CD4-positive, alpha-beta T cell treated with Interleukin-12 subunit alpha and Interleukin-12 subunit beta, for 1 hour (primary cell): ENCODE results near the gene BEST4.
A peak's percentile ranks its signal among the peaks of the same experiment; 100 is the strongest.
"Not testable (repeated sequence)": the region's sequence is repeated elsewhere in the genome, so short reads cannot be mapped to it uniquely, and the experiment has no call there.

Experiments
- DNase-seq: peaks from one replicate; pipeline ENCODE4 v3.0.0-alpha.2; 2020

The BEST4 gene

DNA sequence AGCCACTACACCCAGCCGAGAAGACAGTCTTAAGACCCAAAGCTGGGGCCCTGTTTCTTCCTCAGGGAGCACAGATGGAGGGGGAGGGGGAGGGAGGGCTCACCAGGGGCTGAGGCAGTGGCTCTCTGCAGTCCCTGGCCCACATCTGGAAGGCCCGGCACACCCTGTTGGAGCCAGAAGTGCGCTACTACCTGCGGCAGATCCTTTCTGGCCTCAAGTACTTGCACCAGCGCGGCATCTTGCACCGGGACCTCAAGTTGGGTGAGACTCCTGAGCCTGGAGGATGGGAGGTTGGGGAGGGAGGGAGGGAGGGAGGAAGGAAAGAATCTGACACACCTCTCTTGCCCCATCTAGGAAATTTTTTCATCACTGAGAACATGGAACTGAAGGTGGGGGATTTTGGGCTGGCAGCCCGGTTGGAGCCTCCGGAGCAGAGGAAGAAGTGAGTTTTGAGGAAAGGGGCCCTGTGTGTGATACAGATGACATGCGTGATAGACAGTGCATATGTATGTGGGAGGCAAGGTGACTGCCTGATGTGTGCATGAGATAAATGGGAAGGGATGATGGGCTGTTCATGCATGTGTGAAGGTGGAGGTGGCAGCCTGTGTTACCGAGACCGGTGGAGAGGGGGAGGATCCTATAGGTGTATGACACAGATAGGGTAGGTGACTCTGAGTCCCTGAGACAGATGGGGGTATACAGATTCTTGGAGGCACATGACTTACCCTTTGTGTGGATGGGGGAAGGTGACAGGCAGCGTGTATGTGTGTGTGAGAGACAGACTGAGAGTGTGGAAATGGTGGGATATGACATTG is 13.7 kb upstream of the BEST4 start:
- peak; percentile 54 for DNase-seq

DNA sequence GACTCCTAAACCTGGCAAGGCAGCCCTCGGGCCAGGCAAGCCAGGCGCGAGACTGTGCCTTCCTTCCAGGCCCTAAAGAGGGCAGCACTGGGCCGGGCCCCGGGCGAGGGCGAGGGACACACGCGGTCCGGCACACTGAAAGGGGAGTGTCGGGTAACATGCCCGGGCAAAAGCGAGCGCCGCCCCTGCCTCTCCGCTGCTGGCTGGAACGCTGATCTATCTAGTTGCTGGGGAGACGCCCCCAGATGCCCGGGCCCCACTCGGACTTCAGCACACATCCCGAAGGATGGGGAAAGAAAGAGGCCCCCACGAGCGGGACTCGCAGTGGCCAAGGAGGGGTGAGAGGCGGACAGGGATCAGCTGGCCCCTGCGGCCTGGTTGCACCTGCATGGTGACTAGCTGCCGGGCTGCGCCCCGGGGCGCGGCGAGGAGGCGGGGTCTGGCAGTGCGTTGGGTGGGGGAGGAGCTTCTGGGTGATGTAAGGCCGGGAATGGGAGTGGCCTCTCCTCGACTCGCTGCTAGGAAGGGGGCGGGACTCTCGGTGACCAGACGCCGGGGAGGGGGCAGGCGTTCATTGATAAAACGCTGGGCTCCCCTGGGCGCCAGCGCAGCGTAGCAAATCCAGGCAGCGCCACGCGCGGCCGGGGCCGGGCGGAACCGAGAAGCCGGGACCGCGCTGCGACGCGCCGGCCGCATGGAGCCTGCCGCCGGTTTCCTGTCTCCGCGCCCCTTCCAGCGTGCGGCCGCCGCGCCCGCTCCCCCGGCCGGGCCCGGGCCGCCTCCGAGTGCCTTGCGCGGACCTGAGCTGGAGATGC is 12.0 kb upstream of the BEST4 start, which contains the start of gene PLK3:
TSS of gene PLK3 (plus strand) at position 608 of the 815 bp plus-strand sequence. CDS start at position 695, 87 bp downstream.
- peak; percentile 99 for DNase-seq

DNA sequence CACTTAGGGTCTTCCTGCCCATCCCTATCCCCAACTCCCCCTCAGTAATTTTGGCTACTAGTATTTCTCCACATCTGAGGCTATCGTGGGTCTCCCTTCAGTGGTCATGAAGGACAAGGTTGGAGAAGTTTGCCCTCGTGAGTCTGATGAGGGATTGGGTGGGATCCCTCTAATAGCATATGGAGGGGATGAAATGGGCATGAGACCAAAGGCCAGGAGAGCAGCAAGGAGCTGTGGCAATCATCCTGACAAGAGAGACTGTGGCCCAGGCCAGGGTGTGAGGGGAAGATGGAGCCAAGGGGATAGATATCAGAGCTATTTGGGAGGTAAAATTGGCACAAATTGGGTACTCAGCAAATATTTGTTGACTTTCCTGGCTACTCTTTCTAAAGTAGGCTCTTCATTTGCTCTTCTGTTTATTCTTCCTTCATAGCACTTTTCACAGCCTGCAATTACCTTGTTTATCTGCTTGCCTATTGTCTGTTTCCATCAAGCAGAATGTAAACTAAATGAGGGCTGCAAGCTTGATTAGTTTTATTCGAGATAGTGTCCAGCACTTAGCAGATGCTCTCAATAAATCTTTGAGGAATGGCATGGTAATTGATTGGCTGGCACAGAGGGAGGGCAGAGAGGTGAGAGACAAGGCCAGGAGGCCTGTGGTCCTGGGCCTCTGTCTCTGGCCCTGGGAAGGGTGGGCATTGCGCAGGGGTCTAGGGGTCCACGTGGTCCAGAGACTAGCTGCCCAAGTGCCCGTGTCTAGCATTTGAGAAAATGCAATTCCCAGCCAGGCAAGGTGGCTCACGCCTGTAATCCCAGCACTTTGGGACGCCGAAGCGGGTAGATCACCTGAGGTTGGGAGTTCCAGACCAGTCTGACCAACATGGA is 10.8 kb upstream of the BEST4 start:
- no peak for DNase-seq

DNA sequence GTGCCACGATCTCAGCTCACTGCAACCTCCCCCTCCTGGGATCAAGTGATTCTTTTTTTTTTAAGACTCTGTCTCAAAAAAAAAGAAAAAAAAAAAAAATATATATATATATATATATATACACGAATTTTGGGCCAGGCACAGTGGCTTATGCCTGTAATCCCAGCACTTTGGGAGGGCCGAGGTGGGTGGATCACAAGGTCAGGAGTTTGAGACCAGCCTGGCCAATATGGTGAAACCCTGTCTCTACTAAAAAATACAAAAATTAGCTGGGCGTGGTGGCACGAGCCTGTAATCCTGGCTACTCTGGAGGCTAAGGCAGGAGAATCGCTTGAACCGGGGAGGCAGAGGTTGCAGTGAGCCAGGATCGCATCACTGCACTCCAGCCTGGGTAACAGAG is 9.9 kb upstream of the BEST4 start:
- DNase-seq = not testable (repeated sequence)

DNA sequence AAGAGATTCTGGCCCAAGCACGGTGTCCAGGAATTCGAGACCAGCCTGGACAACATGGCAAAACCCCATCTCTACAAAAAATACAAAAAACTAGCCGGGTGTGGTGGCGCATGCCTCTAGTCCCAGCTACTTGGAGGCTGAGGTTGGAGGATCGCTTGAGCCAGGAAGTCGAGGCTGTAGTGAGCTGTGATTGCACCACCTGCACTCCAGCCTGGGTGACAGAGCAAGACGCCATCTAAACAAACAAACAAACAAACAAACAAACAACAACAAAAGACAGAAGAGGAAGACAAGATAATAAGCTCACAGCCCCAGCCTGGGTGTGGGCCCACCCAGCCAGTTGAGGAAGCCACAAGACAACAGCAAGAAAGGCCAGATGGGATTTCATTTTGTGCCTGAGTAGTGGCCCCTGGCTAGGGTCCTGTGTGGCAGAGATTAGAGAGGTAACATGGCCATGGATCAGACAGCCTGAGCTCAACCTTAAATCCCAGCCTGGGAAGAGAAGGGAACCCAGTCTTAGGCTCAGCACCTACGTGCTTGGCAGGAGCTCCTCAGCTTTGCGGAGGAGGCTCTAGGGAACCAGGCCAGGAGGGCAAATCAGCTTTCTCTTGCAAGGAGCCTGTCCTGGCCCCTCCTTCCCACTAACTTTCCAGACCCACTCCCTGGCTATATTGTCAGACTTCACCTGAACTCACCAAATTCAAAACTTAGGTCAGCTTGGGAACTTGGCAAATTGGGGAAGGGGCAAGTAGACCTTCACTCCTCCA is 4.9 kb upstream of the BEST4 start:
- no peak for DNase-seq

DNA sequence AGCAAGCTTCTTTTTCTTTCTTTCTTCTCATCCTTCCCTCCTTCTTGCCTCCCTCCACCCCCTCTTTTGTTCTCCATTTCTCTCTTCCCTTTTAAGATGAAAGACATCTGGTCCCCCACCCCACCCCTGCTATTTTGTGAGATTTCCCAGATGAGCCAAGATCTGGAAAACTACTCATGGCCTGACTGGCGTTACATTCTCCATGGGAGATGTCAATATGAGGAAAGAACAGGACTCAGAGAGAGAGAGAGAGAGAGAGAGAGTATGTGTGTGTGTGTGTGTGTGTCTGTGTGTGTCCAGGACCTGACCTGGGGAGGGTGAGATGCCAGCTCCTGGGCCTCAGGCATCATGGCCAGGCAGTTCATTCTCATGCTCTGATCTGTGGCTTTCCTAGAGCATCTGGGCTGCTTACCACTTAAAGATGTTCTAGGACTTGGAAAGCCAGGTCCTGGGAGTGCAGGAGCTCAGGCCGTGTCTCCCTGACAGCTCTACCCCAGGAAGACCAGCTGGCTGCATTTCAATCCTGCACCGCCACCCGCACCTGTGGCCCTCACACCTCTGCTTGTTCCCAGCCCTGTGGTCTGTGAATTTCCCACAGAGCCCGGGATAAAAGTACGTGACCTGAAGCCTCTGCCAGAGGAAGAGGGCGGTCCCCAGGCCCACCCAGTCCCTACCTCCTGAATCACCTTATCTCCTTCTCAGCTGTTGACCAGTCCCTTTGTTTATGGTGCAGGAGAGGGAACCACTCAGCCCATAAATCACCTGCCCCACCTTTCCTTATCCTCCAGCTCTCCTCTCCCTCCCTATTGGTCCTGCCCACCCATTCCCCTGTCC is 3.2 kb upstream of the BEST4 start:
- no peak for DNase-seq

DNA sequence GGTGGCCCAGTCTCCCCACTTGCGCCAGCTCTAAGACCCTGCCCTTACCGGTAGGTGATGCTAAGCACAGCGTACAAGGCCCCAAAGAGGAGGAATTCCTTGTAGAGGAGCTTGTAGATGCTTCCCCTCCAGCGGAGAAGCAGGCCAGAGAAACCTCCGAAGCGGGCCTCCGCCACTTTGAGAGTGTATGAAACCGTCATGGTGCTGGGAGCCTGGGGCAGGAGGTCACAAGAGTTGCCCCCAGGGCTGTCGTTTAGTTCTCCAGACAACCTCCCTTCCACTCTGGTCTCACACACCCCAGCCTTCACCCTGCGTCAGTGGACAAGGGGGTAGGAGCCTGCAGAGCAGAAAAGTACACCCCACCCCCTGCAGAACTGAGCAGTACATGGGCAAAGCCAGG is 464 bp downstream of the BEST4 start:
- no peak for DNase-seq

DNA sequence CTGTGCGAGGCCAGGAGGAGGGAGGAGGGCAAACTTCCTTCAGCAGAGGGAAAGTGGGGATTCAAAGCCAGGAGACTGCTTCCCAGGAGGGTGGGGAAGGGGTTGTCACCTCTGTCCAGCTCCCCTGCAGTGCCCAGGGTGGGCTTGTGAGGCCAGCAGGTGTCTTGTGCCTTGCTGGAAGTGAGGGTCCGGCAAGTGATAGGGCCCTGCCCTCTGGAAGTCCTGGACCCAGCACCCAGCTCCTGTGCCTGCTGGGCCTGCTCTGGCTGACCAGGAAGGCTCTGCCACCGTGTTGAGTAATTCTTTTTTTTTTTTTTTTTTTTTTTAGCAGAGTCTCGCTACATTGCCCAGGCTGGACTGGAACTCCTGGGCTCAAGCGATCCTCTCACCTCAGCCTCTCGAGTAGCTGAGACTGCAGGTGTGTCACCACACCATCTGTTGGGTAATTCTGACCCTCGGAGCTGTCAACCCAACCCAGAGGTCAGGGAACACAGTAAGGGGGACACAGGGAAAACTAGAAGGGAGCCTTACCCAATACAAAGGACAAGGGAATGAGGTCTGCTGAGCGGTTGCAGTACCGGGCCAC is 1.0 kb downstream of the BEST4 start:
- no peak for DNase-seq

DNA sequence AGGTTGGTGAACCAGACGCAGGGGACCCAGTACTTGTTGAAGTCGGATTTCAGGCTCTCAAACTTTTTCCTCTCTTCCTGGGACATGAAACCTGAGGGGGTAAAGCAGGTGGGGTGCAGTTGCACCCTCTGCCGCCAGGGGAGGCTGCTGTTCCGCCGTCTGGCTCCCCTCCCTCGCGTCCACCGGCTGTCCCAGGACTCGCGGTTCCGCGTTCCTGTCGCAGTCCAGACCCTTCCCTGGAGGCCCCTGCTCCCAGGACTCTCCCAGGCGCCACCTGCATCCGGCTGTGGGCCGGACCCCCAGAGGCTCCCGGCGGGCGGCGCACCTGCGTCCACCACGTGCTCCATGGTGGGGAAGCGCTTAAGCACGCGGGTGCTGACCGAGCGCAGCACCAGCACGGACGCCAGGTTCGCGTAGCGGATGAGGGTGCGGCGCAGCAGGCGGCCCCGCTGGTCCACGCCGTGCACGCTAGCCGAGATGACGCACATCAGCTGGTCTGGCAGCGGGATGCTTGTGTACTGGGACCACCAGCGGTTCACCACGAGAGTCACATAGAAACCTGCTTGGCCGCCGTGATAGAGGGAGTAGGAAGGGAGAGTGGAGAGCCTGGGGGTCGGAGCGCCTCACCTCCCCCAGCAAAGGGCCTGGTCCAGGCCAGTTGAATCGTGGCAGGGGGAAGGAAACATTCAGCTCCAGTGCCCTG is 1.7 kb downstream of the BEST4 start:
- DNase-seq = peak; percentile 83

DNA sequence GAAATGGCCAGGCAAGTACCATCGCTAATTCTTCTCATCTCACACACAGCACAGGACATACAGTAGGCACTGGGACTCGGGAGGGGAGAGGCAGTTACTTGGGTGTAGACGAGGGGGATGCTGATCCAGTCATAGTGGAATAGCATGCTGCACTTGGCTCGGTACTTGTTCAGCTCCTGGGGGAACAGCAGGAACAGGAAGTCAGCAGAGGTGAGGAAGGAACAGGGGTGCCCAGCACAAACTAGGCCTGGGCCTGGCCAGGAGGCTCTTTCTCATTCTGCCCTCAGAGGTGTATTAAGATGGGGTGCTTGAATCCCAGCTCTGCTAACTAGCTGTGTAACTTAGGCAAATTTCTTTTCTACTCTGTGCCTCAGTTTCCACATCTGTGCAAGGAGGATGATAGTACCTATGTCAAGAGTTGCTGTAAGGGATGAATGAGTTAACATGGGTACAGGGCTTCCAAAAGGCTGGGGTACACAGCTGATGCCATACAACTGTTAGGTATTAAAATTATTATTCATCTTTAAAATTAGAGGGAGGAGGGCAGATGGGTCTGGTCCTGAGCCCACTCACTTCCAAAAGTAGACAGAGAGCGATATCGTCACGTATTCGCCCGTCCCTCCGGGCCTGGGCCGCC is 2.4 kb downstream of the BEST4 start:
- DNase-seq = no peak

DNA sequence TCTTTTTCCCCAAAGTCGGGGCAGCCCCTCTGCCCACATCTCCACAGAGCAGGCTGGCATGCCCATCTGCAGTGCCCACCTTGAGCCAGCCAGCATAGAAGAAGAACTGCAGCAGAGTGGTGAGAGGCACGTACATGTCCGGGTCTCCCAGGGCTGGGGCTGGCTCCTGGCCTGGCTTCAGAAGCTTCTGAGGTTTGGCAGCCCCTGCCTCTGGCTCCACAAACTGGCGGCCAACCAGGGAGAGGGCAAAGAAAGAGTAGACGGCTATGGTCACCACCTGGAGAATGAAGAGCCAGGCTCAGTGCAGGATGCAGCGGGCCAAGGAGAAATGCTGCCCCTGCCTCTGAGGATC is 3.0 kb downstream of the BEST4 start:
- DNase-seq = no peak

DNA sequence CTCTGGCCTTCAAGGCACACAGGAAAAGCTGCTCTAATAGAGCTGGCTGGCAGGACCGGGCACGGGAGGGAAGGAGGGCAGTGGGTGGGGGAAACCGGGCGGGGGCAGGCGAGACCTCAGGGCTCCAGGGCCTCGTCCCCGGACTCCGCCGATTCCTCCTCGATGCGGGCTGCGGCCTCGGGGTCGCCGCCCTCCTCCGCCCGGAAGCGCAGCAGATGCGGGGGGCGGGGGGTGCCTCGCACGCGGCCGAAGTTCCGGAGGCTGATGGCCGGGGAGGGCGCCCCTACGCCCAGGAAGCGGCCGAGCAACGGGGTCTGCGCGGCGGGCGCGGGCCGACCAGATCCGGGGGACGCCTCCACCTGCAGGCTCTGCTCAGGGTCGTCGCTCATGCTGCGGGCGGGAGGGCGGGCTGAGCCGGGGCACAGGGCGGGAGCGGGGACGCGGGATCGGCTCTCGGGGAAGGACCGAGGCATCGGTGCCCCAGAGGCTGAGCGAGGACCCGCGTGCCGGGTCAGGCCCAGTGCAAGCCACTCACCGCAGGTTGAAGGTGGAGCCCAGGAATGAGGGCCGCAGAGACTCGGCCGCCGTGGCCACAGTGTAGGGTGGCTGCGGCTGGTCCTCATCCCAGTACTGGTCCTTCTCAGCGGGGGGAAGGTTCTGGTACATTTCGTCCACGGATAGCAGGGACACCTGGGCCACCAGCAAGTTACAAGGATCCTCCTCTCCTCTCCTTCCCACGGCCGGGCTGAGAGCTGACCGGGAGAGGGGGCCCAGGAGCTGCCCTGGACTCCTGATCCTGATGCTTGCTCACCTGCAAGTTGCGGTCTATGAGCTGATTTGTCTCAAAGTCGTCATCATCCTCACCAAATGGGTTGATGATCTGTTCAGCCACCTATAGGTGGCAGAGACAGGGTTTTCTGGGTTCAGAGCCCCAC is 3.6 kb downstream of the BEST4 start:
- DNase-seq = peak; percentile 43

DNA sequence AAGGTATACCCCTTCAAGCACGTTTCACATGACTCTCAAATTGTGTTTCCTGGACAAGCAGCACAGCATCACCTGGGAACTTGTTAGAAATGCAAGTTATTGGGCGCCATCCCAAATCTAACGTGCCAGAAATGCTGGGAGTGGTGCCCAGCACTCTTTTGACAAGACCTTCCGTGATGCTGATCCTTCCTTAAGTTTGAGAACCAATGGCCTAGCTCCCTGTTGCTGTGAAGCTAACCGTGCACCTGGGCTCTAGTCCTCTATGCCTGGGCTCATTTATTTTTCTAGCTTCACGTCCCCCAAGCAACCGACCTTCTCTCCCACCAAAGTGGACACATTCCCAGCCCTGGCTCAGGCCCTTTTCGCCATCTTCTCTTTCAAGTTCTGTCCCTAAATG is 4.3 kb downstream of the BEST4 start:
- no peak for DNase-seq

DNA sequence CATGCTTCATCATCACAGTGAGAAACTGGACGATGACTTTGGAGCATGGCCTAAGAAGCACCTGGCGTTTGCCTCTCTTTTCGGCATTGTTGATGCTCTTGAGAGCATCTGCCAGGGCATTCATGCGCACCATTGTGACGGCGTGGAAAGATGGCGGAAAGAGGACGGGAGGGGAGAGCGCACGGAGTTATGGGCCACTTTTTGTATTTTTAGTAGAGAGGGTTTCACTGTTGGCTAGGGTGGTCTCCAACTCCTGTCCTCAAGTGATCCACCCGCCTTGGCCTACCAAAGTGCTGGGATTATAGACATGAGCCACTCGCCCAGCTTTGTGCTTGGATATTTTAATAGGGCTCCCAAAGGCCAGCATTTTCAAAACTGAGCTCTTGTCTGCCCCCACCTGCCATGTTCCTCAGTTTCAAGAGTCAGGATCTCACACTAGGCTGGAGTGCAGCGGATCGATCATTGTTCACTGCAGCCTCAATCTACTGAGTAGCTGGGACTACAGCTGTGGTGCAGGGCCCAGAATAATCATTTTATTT is 7.3 kb downstream of the BEST4 start:
- no peak for DNase-seq

DNA sequence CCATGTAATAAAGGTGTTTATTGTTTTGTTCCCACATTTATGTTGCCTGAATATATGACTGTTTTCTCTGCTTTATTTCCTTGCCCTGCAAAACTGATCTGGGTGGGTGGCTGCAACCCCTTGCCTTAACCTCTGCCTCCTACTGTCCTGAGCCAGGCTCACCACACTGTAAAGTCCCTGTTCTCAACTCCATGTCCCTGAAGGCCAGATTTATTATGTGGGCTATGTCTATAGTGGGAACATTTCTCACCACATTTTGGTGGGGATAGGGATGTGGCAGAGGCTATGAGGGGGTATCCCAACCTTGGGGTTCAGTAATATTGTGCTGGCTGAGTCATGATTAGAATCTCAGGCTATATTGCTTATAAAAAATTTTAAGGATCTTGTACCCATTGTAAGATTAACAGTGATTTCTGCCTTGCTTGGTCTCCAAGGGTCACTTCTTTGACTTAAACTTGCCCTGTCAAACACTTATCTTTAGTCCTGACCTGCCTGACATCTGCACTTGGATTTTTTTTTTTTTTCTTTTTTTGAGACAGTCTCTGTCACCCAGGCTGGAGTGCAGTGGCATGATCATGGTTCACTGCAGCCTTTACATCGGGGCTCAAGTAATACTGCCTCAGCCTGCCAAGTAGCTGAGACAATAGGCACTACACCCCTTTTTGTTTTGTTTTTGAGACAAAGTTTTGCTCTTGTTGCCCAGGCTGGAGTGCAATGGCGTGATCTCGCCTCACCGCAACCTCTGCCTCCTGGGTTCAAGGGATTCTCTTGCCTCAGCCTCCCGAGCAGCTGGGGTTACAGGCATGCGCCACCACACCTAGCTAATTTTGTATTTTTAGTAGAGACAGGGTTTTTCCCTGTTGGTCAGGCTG is 9.0 kb downstream of the BEST4 start:
- no peak for DNase-seq

DNA sequence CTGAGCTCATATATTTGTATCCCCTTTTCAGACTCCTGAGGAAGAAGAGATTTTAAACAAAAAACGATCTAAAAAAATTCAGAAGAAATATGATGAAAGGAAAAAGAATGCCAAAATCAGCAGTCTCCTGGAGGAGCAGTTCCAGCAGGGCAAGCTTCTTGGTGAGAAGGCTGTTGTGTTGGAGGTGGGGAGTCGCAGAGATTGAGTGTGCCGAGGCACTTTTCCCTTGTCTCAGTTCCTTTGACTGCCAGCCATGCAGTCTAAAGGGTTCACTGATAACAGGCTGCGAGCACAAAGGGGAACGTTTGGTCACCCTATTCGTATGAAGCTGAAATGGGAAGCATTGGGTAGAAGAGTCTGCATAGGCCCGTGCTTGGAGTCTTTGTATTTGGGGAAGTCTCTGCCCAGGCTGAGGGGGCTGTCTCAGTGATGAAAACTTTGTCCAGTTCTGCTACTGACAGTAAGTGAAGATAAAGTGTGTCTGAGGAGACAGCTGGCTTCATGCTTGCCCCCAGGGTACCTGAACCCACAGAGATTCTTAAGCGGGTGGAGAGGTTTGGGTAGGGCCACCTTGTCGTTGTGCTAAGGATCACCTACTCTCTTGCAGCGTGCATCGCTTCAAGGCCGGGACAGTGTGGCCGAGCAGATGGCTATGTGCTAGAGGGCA is 9.9 kb downstream of the BEST4 start:
- no peak for DNase-seq

DNA sequence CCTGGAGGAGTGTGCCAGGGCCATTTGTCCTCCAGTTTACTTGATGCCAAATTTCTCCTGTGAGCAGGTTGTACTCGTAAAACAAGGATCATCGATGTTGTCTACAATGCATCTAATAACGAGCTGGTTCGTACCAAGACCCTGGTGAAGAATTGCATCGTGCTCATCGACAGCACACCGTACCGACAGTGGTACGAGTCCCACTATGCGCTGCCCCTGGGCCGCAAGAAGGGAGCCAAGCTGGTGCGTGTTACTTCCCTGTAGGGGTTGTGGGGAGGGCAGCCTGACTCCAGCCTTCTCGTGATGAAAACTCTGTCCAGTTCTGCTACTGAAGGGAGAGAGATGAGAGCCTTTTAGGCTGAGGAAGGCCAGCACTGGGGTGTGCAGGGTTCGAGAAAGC is 10.4 kb downstream of the BEST4 start:
- DNase-seq = no peak
